ENCODE results near the gene RNASE3.
A peak's percentile ranks its signal among the peaks of the same experiment; 100 is the strongest.
"Not testable (repeated sequence)": the region's sequence is repeated elsewhere in the genome, so short reads cannot be mapped to it uniquely, and the experiment has no call there.

RNASE3 gene

GRCh38 chr14:20891126-20891825, at the start of gene RNASE3:
RNASE3 (plus strand) TSS chr14:20891385; CDS start chr14:20891687, 302 bp downstream.
- DNase-seq, result not testable (repeated sequence)

DNA sequence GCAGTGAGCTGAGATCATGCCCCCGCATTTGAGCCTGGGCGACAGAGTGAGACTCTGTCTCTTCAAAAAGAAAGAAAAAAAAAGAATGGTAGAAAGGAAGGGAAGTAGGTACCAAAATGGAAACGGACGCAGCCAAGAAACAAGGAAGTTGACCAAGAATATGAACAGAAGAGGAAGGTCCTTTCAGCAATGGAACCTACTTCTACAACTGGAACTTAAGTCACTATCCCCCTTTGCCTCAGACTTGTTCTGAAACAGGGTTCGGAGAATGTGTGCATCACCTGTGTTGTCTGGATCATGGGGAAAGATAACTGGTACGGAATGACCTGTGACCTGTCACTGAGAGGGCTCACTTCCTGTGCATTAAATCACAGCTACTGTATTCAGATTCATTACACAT, 44.6 kb upstream of the RNASE3 start:
- DNase-seq, result no peak

DNA sequence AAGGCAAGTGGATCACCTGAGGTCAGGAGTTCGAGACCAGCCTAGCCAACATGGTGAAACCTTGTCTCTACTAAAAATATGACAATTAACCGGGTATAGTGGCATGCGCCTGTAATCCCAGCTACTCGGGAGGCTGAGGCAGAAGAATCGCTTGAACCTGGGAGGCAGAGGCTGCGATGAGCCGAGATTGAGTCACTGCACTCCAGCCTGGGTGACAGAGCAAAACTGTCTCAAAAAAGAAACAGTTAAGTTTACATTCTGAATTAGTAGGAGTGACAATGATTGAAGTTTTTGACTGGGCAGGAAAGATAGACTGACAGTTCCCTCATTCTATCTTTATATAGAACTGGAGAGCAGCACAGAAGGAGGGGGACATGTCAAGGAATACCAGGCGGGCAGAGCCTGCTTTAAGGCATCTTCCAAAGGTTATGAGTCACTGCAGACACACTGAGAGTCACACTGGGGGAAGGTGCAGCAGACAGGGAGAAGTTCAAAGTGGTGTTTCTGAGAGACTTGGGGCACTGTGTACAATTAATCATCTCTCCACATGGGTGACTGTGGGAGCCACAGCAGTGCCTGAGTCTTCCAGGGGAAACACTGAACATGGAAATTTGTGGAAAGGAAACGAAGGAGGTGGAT, 42.8 kb upstream of the RNASE3 start:
- DNase-seq, result no peak

- no peak for DNase-seq
These were observed 42.1 kb upstream of the RNASE3 start for GRCh38 chr14:20848955-20849570.

DNA sequence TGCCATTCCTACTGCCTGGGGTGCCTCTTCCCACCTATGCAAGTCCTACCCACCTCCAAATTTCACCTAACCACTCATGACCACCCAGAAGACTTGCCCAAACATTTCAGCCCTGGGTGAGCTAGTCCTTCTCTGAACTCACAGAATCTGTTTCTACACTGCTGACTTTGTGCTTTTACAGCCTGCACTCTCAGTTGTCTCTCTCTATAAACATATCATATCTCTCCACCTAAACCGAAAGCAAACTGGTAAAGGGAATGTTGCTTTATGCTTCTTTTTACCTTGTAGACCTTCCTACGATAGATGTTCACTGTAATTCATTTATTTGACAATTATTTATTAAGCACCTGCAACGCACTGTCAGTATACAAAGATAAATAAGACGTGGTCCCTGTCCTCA, 38.1 kb upstream of the RNASE3 start:
- DNase-seq, result no peak

DNA sequence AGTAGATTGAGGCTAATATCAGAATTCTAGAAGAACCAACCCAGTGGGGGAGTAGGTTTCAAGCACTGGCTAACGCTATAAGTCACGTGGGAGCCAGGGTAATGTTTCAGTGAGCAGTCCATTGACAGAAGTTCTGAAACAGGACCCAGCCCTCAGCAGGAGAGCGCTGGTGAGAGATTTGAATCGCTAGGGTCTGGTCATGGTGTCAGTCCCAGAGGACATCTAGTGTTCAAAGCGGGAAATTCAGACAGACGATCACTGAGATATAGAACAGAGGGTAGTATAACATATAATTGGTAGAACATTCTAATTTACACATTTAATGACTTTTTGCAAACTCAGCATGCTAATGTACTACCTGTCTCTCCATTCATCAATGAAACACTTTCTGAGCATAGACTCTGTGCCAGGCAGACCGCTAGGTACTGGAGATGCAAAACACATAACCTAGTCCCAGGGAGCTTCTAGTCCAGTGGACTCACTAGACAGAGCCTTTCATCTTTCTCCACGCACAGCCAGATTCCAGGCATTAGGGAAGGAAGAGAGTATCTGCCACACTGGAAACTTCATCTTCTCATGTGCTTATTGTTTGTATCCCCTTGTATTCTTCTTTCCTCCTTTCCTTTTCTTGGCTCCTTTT, 35.4 kb upstream of the RNASE3 start:
- DNase-seq, result peak; percentile 47

- DNase-seq, result no peak
These were observed 34.0 kb upstream of the RNASE3 start for GRCh38 chr14:20857207-20857606.

DNA sequence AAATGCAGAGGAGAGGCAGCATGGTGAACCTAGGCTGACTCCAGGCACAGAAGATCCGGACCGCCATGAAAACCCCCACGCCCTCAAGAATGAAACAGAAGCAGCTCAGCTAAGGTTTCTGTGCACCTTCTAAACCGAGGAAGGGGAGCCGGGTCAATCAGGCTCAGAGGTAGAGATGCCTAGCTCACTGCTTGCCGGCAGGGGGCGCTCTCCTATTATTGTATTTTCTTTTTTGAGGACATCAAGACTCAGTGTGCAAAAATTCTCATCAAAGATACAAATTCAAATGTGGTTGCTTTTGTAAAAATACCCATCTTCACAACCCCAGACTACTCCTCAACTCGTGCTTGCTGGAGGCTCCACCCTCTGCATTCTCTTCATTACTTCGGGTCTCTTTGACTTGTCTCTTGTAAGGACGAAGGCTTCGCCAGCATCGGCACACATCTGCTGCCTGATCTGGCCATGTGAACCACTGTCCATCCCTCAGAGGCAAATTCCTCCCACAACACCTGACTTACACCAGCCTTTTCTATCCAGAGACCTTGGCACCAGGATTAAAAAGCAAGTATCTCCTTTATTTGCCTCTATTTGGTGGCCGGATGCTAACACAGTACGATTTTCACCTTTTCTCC, 33.4 kb upstream of the RNASE3 start:
- peak; percentile 84 for DNase-seq

DNA sequence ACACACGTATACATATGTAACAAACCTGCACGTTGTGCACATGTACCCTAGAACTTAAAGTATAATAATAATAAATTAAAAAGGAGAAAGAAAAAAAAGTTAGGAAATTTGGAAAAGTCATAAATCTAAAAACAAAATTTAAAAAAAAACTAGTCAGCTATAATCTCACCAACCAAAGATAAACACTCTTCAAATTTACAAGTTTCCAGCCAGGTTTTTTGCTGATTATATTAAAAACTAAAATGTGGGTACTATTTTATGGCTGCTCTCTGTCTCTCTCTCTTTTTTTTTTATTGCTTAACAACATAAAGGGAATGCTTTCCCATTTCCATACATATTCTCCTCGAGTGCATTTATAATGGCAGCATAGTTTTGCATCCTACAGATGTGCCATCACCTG, 25.0 kb upstream of the RNASE3 start:
- DNase-seq, result no peak

DNA sequence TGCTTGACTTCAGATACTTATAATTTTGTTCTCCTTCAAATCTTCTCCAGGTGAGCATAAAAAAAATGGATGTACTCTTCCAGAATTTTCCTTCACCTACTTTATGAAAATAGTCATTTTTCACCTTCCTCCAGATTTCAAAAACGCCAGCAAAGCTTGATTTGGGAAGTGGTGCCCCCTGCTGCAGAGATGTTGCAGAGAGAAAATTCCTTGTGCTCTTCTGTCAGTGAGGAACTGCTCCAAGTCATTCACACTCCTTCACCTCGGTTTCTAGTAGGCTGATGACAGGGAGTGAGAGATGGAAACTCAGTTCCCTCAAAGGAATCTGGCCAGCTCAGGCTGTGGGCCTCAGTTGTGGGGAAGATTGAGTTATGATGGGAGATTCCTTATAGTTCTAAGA, 24.2 kb upstream of the RNASE3 start:
- DNase-seq, result no peak

DNA sequence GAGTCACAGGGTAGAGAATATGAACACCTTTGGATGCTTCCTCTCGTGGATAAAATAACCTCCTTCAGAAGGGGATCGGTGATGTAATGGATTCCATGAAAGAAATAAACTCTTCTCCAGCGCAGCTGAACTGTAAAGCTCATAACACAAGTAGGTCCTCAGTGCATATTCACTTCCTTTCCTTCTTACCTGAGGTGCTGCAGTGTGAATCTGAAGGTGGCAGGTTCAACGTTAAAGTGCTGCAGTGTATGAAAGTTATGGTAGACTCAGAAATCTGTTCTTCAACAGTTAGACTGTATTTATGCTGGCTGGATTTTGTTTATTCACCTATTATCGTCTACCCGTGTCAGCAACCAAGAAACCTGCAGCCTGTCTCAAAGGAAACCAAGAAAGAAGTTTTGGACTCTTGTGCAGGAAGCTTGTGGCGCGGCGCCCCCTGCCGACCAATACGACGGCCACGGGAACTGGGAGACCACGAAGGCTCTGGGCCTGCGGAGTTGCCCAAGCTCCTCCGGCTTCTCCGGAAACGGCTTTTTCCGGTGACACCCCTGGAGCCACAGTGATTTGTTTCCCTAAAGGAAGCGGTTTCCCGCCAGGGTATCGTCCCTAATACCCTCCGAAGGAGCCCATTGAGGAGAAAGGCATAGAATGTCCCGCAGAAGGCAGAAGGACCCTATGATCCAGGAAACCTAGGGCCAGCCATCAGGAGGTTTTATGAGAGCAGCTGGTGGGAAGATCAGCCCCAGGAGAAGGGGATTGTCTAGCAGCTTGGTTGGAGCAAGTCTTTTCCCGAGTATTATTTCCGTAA, 17.6 kb upstream of the RNASE3 start:
- peak; percentile 92 for DNase-seq

DNA sequence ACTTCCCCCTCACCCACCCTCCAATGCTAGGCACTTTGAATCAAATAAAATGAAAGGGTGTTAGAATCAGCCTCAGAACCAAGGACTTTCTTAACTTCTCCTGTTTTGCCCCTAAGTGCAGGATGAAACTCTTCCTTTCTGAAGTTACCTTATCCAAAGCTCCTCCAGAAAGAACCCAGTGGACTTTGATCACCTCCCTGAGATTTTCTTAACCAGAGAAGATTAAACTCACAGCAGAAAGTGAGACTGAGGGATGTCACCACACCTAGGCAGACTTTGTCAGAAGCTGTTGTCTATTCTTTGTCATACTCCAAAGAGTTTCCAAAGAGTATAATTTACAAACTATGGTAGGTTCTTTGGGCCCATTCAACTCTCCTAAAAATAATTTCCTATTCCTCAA, 14.2 kb upstream of the RNASE3 start:
- no peak for DNase-seq

- no peak for DNase-seq
These were observed 12.5 kb upstream of the RNASE3 start for GRCh38 chr14:20878695-20879094.

GRCh38 chr14:20881229-20881628, 10.0 kb upstream of the RNASE3 start:
- DNase-seq, result not testable (repeated sequence)

DNA sequence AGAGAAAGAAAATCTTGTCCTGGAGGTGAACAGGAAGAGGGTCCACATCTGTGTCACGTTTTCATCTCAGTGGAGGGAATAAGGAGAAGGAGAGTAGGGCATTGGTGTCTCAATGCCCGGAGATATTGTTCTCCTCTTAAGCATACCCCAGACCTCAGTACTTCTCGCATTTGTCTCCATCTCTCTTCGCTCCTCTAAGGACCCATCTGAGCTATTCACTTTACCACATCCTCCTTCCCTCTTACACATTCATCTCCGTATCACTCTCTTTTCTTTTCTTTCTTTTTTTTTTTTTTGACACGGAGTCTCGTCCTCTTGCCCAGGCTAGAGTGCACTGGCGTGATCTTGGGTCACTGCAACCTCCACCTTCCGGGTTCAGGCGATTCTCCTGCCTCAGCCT, 8.4 kb upstream of the RNASE3 start:
- DNase-seq, result not testable (repeated sequence)

DNA sequence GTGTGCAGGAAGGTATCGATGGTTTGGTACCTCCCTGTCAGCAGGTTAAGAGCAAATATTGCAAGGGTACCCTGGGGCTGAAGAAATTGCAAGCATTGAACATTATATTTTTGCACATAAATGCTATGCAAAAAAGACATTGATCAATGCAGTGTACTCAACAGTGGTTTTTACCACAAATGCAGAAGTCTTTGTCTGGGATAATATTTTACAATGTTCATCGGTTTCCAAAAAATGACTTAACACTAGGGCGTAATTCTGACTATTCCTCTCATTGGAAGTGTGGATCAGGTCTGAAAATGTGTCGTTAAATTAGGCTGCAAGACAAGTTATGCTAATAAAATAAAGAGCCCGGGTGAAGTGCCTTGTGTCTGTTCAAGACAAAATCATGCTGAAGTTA, 2.8 kb upstream of the RNASE3 start:
- not testable (repeated sequence) for DNase-seq

DNA sequence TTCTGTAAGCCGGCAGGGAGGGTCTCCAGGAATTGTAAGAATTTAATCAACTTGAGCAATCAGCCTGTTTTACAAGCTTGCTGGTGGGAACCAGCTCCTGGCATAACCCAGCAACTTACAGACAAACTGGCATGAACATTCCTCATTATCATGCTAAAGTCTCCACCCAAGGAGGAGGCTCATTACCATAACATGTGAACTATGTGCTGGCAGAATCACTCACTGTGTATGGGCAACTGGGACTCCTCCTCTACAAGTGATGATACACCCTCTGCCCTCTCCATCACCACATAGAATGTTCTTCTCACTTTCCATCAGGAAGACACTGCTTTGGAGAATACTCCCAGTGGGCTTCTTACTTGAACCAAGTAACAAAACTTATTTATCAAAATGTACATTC, 4.1 kb downstream of the RNASE3 start:
- DNase-seq, result not testable (repeated sequence)

DNA sequence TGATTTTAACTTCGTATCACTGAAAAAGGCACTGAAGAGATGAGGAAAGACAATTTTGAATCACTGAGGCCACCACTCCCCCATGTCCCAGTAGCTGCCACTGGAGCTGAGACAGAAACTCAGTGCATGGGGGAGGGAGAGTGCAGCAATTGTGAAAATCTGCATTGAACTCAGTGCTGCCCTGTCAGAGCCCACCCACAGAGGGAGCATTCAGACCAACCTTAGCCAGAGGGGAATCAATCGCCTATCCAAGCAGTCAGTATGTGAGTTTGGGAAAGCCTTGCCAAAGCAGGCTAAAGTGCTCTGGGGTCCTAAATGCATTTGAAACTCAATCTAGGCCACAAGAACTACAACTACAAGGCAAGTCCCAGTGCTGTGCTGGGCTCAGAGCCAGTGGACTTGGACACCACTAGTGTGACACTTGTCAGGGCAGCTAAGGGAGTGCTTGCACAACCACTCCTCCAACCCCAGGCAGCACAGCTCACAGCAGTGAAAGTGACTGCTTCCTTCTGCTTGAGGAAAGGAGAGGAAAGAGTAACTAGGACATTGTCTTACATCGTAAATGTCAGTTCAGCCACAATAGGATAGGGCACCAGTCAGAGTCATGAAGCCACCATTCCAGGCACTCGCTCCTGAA, 13.3 kb downstream of the RNASE3 start:
- no peak for DNase-seq

DNA sequence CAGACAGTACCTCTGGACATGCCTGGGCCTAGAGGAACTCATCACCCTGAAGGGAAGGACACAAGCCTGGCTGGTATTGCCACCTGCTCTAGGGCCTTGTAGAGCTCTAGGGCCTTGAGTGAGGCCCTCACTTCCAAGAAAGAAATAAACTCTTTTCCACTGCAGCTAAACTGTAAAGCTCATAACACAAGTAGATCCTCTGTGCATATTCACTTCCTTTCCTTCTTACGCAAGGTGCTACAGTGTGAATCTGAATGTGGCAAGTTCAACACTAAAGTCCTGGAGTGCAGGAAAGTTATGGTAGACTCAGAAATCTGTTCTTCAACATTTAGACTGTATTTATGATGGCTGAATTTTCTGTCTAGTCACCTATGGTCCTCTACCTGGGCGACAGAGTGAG, 14.5 kb downstream of the RNASE3 start:
- no peak for DNase-seq

DNA sequence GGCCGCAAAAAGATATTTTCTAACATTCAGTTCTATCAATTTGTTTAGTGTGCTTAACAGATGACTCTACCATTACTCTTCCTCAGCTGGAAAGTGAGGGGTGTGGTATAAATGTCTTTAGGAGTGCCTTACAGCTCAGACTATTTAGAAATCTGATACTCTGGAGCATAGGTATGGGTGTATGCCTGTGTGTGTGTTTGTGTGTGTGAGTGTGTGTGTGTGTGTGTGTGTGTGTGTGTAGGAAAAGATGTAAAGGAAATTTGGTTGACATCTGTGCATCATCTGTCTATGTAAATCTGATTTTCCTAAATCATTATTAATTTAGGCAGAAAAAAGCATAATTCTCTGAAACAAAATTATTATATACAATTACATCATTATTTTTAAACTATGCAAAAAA, 16.0 kb downstream of the RNASE3 start:
- no peak for DNase-seq

GRCh38 chr14:20910822-20911221, 19.6 kb downstream of the RNASE3 start:
- DNase-seq, result not testable (repeated sequence)

Data from activated CD4-positive, alpha-beta T cell treated with anti-CD3 and anti-CD28 coated beads for 48 hours (primary cell).